ENCODE data around the gene APCDD1L. TPM values are rescaled to one million over a fixed set of nuclear protein-coding genes. Genes with fewer than 3 reads are reported as not detected.
"Not testable (repeated sequence)": the region's sequence is repeated elsewhere in the genome, so short reads cannot be mapped to it uniquely, and the experiment has no call there.

APCDD1L gene
- polyA plus RNA-seq, 1 donor, result 13.7 TPM

DNA sequence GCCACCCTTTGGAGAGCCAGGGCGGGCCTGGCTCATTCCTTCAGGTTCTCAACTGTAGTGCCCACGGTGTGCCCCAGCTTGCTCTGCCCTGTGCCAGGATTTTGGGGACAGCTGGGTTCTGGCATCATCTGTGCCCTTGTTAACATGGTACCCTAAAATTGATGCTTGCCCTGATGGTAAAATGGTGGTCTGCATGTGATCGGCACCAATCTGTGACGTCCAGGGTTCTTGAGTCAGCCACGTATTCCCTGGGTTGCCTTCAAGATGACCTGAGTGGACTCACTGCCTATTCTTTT is 31.2 kb upstream of the APCDD1L start:
- no peak for DNase-seq

GRCh38 chr20:58545565-58546415 is 30.6 kb upstream of the APCDD1L start:
- DNase-seq, result no peak

DNA sequence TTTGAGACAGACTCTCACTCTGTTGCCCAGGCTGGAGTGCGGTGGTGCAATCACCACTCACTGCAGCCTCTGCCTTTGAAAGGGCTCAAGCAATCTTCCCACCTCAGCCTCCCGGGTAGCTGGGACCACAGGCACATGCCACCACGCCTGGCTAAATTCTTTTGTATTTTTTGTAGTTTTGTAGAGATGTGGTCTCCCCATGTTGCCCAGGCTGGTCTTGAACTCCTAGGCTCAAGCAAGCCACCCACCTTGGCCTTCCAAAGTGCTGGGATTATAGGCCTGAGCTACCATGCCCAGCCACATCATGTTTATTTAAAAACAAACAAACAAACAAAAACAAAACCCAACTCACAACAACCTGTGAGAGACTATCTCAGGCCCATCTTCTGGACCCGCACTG is 29.7 kb upstream of the APCDD1L start:
- DNase-seq, result no peak

GRCh38 chr20:58544286-58544685 is 29.1 kb upstream of the APCDD1L start:
- DNase-seq, result no peak

DNA sequence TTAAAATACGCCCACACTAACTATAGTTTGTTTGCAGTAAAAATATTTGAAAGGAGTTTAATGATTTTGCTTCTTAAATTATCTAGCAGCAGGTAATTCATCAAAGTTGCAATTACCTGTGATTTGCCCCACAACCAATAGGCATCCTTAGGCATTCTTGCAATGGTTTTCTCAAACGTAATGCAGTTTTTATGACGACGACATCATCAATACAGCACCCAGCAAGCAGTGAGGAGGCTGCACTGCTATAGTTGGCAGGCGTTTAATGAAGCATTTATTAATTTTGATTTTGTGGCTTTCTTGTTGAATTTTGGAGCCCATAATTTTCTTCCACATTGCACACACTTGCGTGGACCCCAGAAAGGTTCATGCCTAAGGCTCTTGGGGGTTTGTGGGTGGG is 28.1 kb upstream of the APCDD1L start:
- DNase-seq, result no peak

DNA sequence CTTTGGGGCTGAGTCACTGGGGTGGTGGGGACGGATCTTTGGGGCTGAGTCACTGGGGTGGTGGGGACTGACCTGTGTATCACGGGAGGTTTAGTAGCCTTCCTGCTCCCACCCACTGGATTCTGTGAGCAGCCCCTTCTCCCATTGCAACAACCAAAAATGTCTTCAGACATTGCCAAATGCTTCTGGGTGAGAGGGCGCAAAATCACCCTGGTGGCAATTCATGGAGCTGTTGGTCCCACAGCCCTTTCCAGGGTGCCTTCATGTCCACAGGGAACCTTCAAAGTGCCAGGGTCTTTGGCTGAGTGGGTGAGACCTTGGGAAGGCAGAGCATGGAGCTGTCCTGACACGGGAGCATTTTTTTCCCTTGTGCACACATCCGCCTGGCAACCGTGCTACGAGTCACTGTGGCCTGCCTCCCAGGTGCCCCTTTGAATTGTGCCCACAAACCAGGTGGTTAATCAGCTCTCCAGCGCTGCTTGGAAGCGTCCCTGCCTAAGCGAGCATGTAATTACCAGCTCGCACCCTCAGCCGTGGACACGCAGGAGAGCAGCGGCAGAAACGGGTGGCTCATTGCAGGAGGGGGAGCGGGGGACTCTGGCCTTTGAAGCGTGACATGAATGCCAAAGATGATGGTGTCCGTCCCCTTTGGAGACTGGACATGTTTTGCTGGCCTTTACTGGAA is 27.4 kb upstream of the APCDD1L start:
- DNase-seq, result no peak

- DNase-seq, result not testable (repeated sequence)
Observed at GRCh38 chr20:58542034-58542410, 26.8 kb upstream of the APCDD1L start.

GRCh38 chr20:58538752-58539151 is 23.6 kb upstream of the APCDD1L start:
- DNase-seq, result no peak

DNA sequence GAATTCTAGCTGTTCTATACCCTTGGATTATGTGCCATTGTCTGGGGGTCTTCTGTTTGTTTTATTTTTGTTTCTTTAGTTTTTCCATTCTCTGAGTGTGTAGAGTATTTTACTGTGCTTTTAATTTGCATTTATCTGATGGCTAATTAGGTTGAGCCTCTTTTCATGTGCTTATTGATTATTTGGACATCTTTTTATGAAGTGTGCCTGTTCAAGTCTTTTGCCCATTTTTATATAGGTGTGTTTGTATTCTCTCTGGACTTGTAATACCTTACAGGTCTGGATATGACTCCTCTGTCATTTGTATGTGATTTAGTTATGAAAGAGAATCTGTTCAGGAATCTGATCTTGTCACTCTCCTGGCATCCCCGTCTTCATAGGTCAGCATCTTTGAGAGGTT is 22.6 kb upstream of the APCDD1L start:
- DNase-seq, result no peak

DNA sequence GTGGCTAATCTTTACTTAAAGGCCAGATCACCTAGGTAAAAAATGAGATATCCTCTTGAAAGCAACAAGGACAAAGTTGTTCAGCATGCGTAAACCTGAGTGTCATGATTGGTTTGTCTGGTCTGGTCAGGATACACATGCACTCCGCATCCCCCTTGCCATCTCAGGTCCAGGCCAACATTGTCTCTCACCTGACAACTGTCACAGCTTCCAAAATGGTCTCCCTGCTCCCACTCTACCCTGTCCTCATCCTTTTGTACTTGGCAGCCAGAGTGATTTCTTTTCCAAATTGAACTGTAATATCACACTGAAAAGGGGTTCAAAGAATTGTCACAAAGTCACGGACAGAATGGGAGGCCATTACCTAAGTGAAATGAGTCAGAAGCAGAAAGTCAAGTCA is 21.1 kb upstream of the APCDD1L start:
- DNase-seq, result no peak

DNA sequence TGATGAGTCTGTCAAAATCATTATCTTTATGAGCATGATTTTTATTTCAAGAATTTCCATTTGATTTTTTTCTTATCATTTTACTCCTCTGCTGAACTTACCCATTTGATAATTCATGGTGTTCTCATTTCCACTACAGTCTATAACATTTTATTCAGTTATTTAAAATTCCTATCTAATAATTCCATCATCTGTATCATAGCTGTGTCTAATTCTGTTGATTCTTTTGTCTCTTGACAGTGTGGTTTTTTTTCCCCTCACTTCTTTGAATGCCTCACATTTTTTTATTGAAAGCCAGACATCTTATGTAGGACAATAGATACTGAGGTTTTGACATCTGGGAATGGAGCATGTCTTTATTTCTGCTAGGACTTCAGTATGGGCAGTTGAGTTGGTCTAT is 16.5 kb upstream of the APCDD1L start:
- no peak for DNase-seq

DNA sequence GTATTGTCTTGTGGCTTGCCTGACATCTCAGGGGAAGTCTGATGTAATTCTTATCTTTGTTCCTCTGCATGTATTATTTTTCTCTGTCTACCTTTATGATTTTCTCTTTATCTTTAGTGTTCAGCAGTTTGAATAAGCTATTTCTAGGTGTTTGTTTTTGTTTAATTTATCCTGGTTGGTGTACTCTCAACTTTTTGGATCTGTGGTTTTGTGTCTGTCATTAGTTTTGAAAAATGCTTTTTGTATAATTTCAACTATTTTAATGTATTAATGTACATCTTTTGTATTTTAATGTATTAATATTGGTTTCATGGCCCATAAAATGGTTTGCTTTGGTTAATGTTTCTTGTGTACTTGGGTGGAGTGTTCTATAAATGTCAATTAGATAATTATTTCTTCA is 15.9 kb upstream of the APCDD1L start:
- DNase-seq, result no peak

DNA sequence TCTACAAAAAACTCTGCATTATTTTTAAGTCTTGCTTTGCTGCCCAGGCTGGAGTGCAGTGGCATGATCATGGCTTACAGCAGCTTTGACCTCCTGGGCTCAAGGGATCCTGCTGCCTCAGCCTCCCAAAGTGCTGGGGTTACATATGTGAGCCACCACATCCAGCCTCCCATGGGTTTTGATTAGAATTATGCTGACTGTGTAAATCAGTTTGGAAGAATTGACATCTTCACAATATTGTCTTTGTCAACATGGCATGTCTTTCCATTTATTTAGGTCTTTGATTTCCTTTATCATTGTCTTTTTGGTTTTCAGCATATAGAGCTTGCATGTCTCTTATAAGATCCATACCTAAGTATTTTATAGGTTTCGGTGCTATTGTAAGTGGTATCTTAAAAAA is 13.2 kb upstream of the APCDD1L start:
- DNase-seq, result no peak

DNA sequence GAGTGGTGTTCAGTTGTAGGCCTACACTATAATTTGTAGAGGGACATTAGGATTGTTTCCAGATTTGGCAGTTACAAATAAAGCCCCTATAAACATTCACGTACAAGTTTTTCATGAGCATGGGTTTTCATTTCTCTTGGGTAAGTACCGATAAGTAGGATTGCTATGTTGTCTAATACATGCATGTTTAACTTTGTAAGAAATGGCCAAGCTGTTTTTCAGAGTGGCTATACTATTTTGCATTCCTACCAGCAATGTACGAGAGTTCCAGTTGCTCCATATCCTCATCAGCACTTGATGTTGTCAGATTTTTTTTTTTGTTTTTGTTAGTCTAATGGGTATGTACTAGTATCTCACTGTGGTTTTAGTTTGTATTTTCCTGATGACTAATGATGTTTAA is 11.2 kb upstream of the APCDD1L start:
- no peak for DNase-seq

DNA sequence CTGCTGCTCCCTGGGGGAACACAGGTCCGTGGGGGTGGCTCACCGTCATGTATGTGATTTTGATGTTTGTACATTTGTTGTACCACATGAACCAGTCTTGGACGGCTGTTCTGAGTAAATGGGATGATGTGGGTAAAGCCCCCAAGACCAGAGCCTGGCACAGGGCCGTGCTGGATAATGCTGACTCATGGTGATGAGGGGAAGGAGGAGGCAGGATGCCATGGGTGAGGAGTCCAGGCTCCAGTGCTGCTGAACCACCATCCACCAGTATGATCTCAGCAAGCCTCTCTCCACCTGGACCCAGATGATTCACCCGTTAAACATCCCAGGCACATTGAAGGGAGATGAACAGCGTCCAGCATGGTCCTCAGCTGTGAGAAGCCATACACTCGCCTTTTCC is 9.6 kb upstream of the APCDD1L start:
- DNase-seq, result no peak

DNA sequence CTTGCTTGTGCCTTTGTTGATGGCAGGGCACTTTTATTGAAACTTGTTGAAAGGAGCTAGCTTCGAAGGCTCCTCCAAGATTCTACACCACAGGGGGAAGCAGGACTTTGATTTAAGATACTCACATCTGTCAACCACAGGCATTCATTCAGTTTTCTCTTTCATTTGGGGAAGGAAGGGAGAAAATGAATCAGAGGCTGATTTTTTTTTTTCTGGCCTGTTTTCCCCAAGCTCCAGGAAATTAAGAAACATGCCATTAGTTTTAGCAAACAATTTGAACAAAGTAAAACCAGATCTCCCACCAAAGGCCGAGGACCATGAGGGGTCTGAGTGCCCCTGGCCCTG is 8.7 kb upstream of the APCDD1L start:
- no peak for DNase-seq

- no peak for DNase-seq
Observed at GRCh38 chr20:58523072-58523970, 8.1 kb upstream of the APCDD1L start.

- DNase-seq, result no peak
Observed at GRCh38 chr20:58522666-58523065, 7.5 kb upstream of the APCDD1L start.

GRCh38 chr20:58521763-58522162 is 6.6 kb upstream of the APCDD1L start:
- DNase-seq, result no peak

- DNase-seq, result no peak
Observed at GRCh38 chr20:58519940-58520712, 4.9 kb upstream of the APCDD1L start.

DNA sequence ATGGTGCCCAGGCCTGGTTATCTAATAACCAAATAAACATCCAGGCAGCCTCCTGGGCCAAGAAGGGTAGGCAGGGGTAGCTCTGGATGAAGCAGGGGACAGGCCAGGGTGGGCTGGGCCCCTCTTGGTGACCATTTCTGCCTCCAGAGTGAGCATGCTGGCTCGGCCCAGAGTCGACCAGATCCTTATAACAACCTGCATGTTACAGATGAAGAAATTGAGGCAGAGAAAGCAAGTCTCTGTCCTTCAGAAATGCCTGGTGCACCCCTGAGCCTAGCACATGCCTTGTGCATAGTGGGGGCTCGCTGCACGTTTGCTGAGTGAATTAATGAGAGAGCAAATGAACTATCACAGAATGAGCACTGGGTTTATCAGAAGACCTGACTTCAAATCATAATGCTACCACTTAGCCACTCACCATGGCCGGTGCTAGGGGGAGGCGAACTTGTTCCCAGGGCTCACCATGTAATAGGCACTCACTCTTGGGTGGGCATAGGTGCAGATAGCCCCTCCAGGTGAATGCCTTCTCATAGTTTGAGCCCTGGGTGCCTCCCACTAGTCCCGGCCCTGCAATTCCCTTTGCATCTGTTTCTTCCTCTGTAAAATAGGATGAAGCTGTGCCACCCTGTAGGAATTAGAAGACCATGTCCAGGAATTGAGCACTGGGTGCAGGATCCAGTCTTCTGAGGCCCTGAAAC is 3.8 kb upstream of the APCDD1L start:
- no peak for DNase-seq

DNA sequence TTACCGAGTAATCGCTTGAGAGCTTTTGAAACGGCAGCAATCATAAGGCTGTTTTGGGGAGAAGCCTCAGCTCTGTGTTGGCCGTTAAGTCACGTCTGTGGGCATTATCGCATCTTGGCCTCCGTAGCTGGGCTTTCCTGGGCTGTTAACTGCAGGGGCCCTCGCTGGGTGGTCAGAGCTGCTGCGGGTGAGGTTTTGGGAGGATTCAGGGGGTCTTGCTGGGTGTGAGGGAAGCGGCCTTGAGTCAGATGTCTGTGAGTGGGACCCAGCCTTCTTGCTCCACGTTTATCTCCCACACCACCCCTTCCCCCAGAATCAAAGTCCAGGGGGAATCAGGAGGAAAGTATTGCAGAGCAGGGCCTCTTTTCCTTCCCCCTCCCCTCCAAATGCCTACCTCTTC is 3.2 kb upstream of the APCDD1L start:
- no peak for DNase-seq
